ENCODE measurements around the gene KRTAP5-6.

GRCh38 chr11:1703146-1703545 lies 6.2 kb downstream of the KRTAP5-6 start:
- TF ChIP-seq, protein P1, sequence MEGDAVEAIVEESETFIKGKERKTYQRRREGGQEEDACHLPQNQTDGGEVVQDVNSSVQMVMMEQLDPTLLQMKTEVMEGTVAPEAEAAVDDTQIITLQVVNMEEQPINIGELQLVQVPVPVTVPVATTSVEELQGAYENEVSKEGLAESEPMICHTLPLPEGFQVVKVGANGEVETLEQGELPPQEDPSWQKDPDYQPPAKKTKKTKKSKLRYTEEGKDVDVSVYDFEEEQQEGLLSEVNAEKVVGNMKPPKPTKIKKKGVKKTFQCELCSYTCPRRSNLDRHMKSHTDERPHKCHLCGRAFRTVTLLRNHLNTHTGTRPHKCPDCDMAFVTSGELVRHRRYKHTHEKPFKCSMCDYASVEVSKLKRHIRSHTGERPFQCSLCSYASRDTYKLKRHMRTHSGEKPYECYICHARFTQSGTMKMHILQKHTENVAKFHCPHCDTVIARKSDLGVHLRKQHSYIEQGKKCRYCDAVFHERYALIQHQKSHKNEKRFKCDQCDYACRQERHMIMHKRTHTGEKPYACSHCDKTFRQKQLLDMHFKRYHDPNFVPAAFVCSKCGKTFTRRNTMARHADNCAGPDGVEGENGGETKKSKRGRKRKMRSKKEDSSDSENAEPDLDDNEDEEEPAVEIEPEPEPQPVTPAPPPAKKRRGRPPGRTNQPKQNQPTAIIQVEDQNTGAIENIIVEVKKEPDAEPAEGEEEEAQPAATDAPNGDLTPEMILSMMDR (IDR thresholded peaks at IDR 0.05): no peak
- no peak for TF ChIP-seq POLR2A (IDR thresholded peaks at IDR 0.05)

Measured in vagina (tissue), 2 donors.